Measurements from ENCODE around the gene CHRM5.

Gene CHRM5

GRCh38 chr15:33963831-33964664, 4.2 kb upstream of the CHRM5 start:
- H3K4me3 ChIP-seq (ENCODE audit: low read length) = no peak overlapping the region
- no peak for TF ChIP-seq EZH2 (optimal IDR thresholded peaks at IDR 0.05; ENCODE audit: low read depth, low read length)
- TF ChIP-seq CTCF (IDR thresholded peaks at IDR 0.05; ENCODE audit: low read length) = peak; percentile 87
- no peaks in the 10 kb centered on the region for H3K36me3 ChIP-seq (replicated peaks; ENCODE audit: insufficient read depth, low read length)
- H3K9me2 ChIP-seq (replicated peaks; ENCODE audit: insufficient read depth, low read length) = no peaks in the 10 kb centered on the region
- H4K20me1 ChIP-seq (ENCODE audit: insufficient read depth, low read length) = no peaks in the 10 kb centered on the region
- H3K27ac ChIP-seq (ENCODE audit: low read length) = no peak overlapping the region
- H3K9ac ChIP-seq (ENCODE audit: low read length) = no peak overlapping the region
- no peaks in the 10 kb centered on the region for H3K27me3 ChIP-seq (replicated peaks; ENCODE audit: insufficient read depth, low read length)
- peak; percentile 41 for DNase-seq
- no peaks in the 10 kb centered on the region for H3K4me1 ChIP-seq (ENCODE audit: low read length)
- no peak overlapping the region for H3K4me2 ChIP-seq (ENCODE audit: low read depth, low read length)
- no peaks in the 10 kb centered on the region for H3K9me3 ChIP-seq (replicated peaks; ENCODE audit: insufficient read depth, low read length)
- no peak overlapping the region for H2AFZ ChIP-seq (ENCODE audit: low read length)
- H3F3A ChIP-seq (ENCODE audit: insufficient read depth, low read length) = no peaks in the 10 kb centered on the region
- no peaks in the 10 kb centered on the region for H3K79me2 ChIP-seq (ENCODE audit: low read length)

- Histone ChIP-seq H3F3A (ENCODE audit: insufficient read depth, low read length) (no peaks in the 10 kb centered on the region), H3K4me1 (ENCODE audit: low read length) (no peaks in the 10 kb centered on the region), H4K20me1 (ENCODE audit: insufficient read depth, low read length) (no peaks in the 10 kb centered on the region), H3K9me3 (replicated peaks; ENCODE audit: insufficient read depth, low read length) (no peaks in the 10 kb centered on the region), H3K4me3 (ENCODE audit: low read length) (no peak overlapping the region), H3K9ac (ENCODE audit: low read length) (no peak overlapping the region), H2AFZ (ENCODE audit: low read length) (no peak overlapping the region), H3K9me2 (replicated peaks; ENCODE audit: insufficient read depth, low read length) (no peaks in the 10 kb centered on the region), H3K27me3 (replicated peaks; ENCODE audit: insufficient read depth, low read length) (no peaks in the 10 kb centered on the region), H3K27ac (ENCODE audit: low read length) (no peak overlapping the region), H3K4me2 (ENCODE audit: low read depth, low read length) (no peak overlapping the region), H3K36me3 (replicated peaks; ENCODE audit: insufficient read depth, low read length) (no peaks in the 10 kb centered on the region), H3K79me2 (ENCODE audit: low read length) (no peaks in the 10 kb centered on the region)
- DNase-seq = no peak
- TF ChIP-seq EZH2 (optimal IDR thresholded peaks at IDR 0.05; ENCODE audit: low read depth, low read length) (no peak), EZH2phosphoT487 (IDR thresholded peaks at IDR 0.05; ENCODE audit: low read length) (no peak), CTCF (IDR thresholded peaks at IDR 0.05; ENCODE audit: low read length) (no peak)
Measured at GRCh38 chr15:33964665-33965040, 3.6 kb upstream of the CHRM5 start.

GRCh38 chr15:33968821-33969220, 524 bp downstream of the CHRM5 start:
- Histone ChIP-seq H3K9ac (ENCODE audit: low read length) (no peak overlapping the region), H4K20me1 (ENCODE audit: insufficient read depth, low read length) (no peaks in the 10 kb centered on the region), H3K4me2 (ENCODE audit: low read depth, low read length) (no peak overlapping the region), H3K4me1 (ENCODE audit: low read length) (no peaks in the 10 kb centered on the region), H3K4me3 (ENCODE audit: low read length) (no peak overlapping the region), H3K9me2 (replicated peaks; ENCODE audit: insufficient read depth, low read length) (no peaks in the 10 kb centered on the region), H3F3A (ENCODE audit: insufficient read depth, low read length) (no peaks in the 10 kb centered on the region), H3K27me3 (replicated peaks; ENCODE audit: insufficient read depth, low read length) (no peaks in the 10 kb centered on the region), H3K9me3 (replicated peaks; ENCODE audit: insufficient read depth, low read length) (no peaks in the 10 kb centered on the region), H3K36me3 (replicated peaks; ENCODE audit: insufficient read depth, low read length) (no peaks in the 10 kb centered on the region), H3K27ac (ENCODE audit: low read length) (no peak overlapping the region), H2AFZ (ENCODE audit: low read length) (no peak overlapping the region), H3K79me2 (ENCODE audit: low read length) (0 out of 2 replicates have a peak, but pooled peaks cover 3% of the 10 kb centered on the region)
- DNase-seq = no peak
- no peak for TF ChIP-seq EZH2phosphoT487 (IDR thresholded peaks at IDR 0.05; ENCODE audit: low read length)
- no peak for TF ChIP-seq EZH2 (optimal IDR thresholded peaks at IDR 0.05; ENCODE audit: low read depth, low read length)
- TF ChIP-seq CTCF (IDR thresholded peaks at IDR 0.05; ENCODE audit: low read length) = no peak

All from MM.1S (cell line).